COLO668 (cell line): Measurements from ENCODE around the gene RCE1.
A peak's percentile ranks its signal among the peaks of the same experiment; 100 is the strongest.
"Not testable (repeated sequence)": the region's sequence is repeated elsewhere in the genome, so short reads cannot be mapped to it uniquely, and the experiment has no call there.

Source experiments
- DNase-seq: peaks from one replicate; lab custom pipeline; 2025; ENCODE audit not compliant: unreplicated experiment; lab: John Stamatoyannopoulos, UW

The RCE1 gene, protein sequence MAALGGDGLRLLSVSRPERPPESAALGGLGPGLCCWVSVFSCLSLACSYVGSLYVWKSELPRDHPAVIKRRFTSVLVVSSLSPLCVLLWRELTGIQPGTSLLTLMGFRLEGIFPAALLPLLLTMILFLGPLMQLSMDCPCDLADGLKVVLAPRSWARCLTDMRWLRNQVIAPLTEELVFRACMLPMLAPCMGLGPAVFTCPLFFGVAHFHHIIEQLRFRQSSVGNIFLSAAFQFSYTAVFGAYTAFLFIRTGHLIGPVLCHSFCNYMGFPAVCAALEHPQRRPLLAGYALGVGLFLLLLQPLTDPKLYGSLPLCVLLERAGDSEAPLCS

DNA sequence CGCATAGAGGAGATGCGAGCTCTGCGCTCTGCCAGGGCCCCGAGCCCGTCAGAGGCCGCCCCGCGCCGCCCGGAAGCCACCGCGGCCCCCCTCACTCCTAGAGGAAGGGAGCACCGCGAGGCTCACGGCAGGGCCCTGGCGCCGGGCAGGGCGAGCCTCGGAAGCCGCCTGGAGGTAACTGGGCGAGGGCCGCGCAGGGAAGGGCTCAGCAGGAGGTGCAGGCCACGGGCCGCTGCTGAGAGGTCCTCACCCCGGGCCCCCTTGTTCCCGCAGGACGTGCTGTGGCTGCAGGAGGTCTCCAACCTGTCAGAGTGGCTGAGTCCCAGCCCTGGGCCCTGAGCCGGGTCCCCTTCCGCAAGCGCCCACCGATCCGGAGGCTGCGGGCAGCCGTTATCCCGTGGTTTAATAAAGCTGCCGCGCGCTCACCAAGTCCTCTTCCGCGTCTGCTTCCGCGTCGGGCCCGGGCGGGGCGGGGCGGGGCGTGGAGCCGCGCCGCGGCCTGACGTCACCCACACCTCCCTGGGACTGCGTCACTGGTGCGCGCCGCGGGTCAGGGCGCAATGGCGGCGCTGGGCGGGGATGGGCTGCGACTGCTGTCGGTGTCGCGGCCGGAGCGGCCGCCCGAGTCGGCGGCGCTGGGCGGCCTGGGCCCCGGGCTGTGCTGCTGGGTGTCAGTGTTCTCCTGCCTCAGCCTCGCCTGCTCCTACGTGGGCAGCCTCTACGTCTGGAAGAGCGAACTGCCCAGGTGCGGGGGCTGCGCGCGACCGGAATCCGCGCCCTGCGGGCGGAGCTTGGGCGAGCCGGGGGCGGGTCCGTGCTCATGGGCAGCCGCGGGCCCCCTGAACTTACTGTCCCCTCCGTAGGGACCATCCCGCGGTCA, at the start of gene RCE1:
TSS of gene RCE1 (plus strand) at position 546 of the 880 bp plus-strand sequence. CDS start at position 561, 15 bp downstream.
- DNase-seq = peak; percentile 95

DNA sequence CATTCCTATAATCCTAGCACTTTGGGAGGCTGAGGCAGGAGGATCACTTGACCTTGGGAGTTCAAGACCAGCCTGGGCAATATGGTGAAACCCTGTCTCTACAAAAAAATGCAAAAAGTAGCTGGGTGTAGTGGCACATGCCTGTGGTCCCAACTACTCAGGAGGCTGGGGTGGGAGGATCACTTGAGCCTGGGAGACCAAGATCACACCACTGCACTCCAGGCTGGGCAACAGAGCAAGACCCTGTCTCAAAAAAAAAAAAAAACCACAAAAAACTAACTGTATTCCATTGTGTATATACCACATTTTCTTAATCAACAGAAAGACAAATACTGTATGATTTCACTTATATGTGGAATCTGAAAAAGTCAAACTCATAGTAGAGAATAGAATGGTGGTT, 43.4 kb upstream of the RCE1 start:
- not testable (repeated sequence) for DNase-seq

DNA sequence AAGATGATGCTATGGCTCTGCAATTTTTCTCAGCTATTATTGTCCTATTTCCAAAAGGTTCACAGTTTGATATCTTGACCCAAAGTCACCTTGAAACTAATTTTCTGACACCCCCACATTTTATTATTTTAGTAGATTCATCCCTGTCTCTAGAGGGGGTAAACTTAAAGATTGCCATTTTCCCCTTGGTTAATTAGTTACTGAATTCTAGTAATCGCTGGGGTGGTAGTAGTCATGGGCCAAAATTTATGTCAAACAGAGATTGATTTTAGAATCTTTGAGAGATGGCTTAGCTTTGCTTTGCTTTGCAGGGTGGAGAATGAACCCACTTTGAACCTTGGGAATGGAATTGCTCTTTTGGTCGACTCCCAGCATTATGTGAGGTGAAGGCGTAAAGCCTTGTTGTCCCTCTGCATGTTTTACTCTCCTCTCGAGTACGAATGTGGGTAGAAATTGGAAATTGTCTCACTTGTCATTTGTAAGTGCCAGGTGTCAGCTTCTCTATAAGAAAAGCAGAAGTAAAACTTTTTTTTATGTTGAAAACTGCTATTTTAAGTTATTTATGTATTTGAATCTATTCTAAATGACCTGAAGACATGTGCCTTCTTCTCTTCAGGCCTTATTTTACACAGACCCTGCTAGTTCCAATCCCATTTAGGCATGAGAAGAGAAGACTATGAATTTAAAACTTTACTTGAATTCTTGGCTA, 42.4 kb upstream of the RCE1 start:
- no peak for DNase-seq

DNA sequence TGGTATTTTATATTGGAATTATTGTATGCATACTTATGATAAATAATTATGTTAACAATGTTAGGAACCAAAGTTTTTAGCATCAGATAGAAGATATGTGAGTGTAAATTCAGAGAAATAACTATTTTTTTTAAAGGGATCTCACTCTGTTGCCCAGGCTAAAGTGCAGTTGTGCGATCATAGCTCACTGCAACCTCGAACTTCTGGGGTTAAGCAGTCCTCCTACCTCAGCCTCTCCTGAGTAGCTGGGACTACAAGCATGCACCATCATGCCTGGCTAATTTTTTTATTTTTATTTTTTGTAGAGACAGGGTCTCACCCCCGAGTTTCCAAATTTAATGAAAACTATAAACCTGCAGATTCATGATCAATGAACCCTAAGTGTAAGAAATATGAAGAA, 33.6 kb upstream of the RCE1 start:
- DNase-seq = no peak

DNA sequence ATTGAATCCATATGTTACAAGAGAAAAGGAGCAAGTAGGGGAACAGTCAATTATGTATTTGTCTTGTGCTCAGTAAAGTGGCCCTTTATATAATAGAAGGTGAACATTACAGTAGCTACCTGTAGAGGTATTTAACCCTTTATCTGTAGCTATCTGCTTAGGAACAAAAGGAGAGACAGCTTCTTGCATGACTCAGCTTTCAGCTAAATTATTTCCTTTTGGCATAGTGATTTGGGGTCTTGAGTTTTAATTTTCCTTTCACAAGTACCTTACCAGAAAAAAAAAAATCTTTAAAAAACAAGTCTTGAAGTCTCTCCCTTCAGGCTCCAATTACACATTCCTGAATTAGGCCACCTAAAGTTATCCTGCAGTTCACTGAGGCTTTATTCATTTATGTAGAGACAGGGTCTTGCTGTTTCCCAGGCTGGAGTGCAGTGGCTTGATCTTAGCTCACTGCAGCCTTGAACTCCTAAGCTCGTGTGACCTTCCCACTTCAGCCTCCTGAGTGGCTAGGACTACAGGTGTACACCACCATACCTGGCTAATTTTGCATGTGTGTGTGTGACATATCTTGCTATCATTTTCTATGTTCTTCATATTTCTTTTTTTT, 32.6 kb upstream of the RCE1 start:
- DNase-seq = no peak

DNA sequence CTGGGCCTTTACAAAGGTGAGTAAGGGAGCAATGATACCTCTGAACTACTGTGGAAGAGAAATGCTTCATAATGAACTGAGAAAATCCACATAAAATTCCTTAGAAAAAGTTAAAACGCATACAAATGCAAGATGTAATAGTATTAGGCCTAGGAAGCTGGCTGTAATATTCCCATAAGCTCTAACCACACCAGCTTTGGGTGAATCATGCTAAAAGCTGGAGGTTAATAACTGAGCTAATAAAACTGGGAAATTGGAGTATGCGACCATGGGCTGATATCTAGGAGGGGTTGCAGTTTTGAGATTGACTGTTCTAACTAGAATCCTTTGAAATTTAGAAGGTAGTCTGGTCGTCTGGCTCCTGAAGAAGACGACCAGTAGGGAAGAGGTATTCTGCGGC, 28.6 kb upstream of the RCE1 start:
- no peak for DNase-seq

DNA sequence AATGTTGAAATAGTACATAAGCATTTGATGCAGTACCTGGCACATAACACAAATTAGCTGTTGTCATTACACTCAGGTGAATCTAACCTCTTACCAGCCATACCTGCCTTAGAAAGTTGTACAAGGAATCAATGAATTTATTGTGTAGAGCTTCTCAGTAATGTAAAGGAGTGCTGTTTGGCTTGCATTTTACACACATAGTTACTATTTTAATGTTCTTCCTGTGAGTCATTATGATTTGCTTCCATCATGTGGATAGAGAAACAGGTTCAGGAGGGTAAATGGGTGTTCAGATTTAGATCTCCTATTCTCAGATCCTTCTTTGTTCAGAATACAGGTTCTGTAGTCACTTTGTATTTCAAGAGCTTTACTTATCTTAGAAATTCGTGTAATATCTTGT, 27.6 kb upstream of the RCE1 start:
- no peak for DNase-seq

DNA sequence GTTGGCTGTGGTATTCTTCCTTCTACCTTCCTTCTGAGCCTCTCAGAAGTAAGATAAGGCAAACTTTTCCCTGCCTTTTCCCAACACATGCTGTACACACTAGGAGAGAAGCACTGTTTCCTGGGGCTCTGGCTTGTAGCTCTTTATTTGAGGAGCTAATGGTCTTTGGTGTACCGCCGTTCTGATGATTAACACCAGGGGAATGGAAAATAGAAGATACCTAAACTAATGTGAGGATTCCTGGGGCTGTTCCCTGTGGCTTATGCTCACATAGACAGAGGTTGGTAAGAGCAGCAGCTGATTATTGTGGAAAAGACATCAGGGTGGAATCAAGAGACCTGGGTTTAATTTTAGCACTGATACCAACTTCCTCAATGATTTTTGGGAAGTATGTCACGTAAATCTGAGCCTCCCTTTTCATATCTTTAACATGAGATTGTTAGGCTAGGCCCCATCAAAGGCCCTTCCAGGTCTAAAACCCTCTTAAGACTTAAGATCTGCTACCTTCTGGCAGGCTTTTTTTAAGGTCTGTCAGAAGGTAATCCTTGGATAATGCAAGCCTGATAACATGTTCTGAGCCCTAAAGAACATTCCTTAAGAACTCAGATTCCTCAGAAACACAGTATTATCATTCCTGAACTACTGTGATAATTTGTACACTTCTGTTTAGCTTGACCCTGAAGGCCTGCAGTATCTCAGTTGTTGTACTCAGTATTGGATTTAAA, 24.8 kb upstream of the RCE1 start:
- no peak for DNase-seq

DNA sequence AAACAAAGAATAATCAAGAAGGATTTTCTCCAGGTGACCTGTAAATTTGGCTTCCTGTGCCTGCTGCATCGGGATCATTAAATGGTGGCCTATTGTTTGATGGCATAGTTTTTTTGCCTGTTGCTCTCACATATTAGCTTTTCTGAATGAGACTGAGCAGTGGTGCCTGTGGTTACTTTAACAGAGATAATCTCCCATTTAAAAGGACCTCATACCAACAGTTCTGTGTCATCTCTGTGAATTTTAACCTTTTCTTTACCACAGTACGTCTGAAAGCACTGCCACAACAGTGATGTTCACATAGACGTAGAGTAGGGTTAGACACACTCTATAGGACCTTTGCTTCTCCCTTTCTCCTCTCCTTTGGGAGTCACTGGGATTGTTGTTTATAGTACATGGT, 22.9 kb upstream of the RCE1 start:
- no peak for DNase-seq

DNA sequence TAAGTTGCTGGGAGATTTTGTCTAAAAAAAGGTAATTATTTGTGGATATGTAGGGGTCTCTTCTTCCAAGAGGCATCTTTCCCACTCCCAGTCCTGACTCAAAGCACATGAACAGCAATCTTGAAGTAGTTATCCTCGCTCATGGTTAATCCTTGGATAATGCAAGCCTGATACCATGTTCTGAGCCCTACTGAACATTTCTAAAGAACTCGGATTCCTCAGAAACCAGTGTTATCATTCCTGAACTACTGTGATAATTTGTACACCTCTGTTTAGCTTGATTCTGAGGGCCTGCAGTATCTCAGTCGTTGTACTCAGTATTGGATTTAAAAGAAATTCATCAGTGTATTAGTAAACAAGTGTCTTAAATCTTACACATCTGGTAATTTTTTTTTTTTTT, 22.3 kb upstream of the RCE1 start:
- no peak for DNase-seq

DNA sequence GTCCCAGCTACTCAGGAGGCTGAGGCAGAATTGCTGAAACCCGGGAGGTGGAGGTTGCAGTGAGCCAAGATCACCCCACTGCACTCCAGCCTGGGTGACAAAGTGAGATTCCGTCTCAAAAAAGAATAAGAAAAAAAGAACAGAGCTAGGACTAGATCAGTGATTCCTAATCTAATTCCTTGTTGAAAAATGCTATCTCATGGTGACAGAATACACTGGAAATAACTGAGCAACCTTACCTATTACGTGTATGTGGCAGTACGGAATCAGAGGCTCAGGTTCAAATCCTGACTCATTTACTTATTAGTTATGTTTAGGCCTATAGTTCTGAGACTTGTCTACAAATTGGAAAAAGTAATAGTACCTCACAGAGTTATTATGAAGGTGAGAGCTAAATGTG, 19.5 kb upstream of the RCE1 start:
- no peak for DNase-seq

DNA sequence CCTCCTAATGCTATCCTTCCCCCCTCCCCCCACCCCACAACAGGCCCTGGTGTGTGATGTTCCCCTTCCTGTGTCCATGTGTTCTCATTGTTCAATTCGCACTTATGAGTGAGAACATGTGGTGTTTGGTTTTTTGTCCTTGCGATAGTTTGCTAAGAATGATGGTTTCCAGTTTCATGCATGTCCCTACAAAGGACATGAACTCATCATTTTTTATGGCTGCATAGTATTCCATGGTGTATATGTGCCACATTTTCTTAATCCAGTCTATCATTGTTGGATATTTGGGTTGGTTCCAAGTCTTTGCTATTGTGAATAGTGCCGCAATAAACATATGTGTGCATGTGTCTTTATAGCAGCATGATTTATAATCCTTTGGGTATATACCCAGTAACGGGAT, 18.7 kb upstream of the RCE1 start:
- DNase-seq = not testable (repeated sequence)

DNA sequence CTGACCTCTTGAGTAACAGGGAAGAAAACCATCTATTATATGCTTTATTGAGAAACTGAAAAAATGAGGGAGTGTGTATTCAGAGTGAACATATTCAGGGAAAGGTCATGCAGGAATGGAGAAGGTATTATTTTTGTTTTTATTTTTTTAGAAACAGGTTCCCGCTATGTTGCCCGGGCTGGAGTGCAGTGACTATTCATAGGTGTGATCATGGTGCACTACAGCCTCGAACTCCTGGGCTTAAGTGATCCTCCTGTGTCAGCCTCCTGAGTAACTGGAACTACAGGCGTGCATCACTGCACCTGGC, 8.7 kb upstream of the RCE1 start:
- DNase-seq = no peak

DNA sequence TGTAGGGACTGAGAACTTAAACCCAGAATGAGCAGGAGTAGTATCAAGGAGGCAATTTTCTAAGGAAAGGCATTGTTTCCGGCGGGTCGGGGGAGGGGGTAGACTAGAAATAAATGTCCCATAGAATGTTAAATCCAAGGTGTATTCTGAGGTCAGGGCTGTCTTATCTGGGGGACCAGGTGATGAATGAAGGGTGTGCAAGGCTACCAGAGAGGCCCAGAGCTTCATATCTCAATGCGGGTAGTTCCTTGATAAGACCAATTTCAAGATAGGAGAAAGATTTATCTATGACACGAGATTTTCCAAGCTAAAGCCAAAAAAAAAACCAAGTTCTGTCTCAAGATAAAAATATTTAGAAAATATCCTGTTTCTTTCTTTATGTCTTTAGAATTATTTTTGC, 8.3 kb upstream of the RCE1 start:
- DNase-seq = no peak

DNA sequence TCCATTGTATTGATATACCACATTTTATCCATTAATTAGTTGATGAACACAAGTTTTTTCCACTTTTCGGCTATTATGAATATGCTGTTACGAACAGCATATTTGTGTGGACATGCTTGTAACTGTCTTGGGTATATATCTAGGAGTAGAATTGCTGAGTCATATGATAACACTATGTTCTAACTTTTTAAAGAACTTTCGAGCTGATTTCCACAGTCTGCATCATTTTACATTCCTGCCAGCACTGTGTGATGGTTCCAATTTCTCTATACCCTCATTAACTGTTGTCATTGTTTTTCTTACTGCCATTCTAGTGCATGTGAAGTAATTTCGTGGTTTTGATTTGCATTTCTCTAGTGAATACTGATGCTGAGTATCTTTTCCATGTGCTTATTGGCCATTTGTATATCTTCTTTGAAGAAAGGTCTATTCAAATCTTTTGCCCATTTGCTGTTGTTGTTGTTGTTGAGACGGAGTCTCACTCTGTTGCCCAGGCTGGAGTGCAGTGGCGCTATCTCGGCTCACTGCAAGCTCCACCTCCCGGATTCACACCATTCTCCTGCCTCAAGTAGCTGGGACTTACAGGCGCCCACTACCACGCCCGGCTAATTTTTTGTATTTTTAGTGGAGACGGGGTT, 7.4 kb upstream of the RCE1 start:
- DNase-seq = no peak

DNA sequence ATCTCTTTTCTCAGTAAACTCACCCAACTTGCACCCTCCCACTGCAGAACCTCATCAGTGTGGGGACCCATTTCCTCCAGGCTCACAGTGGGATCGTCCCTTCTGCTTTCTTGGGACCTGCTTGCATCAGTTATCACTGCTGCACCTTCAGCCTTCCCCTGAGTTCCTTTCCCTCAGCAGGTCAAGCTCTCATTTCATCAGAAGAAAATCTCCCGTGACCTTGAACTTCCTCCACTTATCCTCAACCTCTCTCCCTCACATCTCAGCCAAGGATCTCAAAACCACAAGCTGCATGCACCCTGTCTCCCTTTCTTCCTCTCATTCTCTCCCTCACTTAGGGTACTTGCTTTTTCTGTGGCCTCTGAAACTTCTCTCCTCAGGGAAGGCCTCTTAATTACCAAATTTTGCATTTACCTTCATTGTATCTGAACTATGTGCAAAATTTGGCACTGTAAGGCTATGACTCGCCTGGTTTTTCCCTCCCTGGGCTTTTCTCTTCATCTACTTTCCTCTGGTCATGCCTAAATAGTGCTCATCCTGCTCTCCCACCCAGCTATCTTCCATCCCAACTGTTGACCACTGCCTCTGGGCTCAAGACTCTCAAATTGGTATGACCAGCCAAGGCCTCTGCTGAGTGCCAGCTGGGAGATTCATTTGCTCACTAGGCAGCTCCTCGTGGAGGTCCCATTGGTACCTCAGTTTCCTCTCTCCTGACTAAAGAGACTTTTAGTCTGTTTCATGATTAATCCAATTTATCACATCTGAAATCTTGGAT, 2.7 kb upstream of the RCE1 start:
- no peak for DNase-seq

DNA sequence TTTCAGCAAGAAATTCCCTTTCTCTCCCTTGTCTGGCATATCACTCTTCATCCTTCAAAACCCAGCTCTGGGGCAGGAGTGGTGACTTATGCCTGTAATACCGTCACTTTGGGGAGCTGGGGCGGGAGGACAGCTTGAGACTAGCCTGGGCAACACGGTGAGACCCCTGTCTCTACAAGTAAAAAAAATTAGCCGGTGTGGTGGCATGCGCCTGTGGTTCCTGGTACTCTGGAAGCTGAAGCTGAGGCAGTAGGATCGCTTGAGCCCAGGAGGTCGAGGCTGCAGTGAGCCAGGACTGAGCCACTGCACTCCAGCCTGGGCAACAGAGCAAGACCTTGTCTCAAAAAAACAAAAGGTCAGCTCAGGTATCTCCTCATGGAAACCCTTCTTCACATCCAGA, 1.4 kb upstream of the RCE1 start:
- no peak for DNase-seq

DNA sequence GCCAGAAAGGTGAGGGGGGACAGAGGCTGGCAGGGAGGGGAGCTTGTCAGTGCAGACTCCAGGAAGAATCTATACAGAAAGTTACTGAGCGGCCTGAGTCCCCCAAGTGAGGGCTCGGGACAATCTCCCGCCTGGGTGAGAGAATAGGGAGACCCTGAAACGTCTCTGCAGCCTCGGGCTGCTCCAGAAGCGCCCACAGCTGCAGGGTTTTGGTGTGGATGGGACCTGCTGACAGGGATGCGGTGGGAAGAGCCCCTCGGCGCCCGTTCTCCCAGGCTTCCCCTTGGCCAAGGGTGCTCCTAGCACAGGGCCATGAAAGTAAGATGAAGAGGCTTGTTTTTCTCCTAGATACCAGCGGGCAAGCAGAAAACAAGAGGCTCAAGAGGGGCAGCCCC, 743 bp upstream of the RCE1 start:
- no peak for DNase-seq

DNA sequence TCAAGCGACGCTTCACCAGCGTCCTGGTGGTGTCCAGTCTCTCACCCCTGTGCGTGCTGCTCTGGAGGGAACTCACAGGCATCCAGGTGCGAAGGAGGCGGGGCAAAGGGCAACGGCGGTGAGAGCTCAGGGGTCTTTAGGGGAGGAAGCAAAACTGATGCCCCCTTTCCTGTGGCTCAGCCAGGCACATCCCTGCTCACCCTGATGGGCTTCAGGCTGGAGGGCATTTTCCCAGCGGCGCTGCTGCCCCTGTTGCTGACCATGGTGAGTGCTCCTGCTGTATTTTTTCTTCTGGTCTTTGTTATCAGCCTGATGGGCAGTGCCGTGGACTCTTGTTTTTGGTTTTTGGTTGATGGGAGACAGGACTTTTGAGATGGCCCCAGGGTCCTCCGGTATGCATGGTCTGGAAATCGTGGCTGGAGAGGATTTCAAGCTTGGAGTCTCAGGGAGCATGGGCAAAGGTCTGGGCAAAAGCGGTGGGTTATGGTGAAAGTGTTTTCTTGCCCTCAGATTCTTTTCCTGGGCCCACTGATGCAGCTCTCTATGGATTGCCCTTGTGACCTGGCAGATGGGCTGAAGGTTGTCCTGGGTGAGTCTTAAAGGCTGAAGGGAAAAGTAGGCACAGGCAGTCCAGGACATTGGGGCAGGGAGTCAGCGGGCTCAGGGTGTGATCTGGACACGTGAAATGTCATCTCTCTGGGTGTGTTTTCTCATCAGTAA, 695 bp downstream of the RCE1 start:
- no peak for DNase-seq
